IMR-90 (cell line): ENCODE measurements around the gene FGF21.

ENCODE experiments used
- CEBPB ChIP-seq: IDR thresholded peaks from 2 replicates; pipeline ENCODE4 v1.6.1; 2012; ENCODE audit warnings: low read depth, low read length, improper control_type of control experiment
- CHD1 ChIP-seq: IDR thresholded peaks from 2 replicates; pipeline ENCODE4 v1.6.1; 2012; ENCODE audit warnings: low read depth, low read length, improper control_type of control experiment
- MAFK ChIP-seq: IDR thresholded peaks from 2 replicates; pipeline ENCODE4 v1.6.1; 2012; ENCODE audit warnings: low read depth, low read length, improper control_type of control experiment
- MAZ ChIP-seq: IDR thresholded peaks from 2 replicates; pipeline ENCODE4 v1.6.1; 2012; ENCODE audit warnings: low read depth, mild to moderate bottlenecking, low read length, improper control_type of control experiment, moderate library complexity, borderline replicate concordance
- MXI1 ChIP-seq: IDR thresholded peaks from 2 replicates; pipeline ENCODE4 v1.6.1; 2012; ENCODE audit warnings: low read depth, mild to moderate bottlenecking, low read length, moderate library complexity, borderline replicate concordance
- NFE2L2 ChIP-seq: fragments of 150-350 bp; IDR thresholded peaks from 2 replicates; pipeline ENCODE4 v1.6.1; 2016; ENCODE audit warnings: low read depth, mild to moderate bottlenecking, low read length
- POLR2A ChIP-seq: IDR thresholded peaks from 2 replicates; pipeline ENCODE4 v1.6.1; 2012; ENCODE audit warnings: mild to moderate bottlenecking, low read depth, low read length
- RAD21 ChIP-seq: IDR thresholded peaks from 2 replicates; pipeline ENCODE4 v1.6.1; 2012; ENCODE audit warnings: low read length, improper control_type of control experiment
- RCOR1 ChIP-seq: IDR thresholded peaks from 2 replicates; pipeline ENCODE4 v1.6.1; 2012; ENCODE audit warnings: mild to moderate bottlenecking, low read length, improper control_type of control experiment; ENCODE audit not compliant: insufficient replicate concordance
- RFX5 ChIP-seq: IDR thresholded peaks from 2 replicates; pipeline ENCODE4 v1.8.0; 2012; ENCODE audit warnings: low read depth, mild to moderate bottlenecking, low read length, moderate library complexity
- SMC3 ChIP-seq: fragments of 150-350 bp; IDR thresholded peaks from 2 replicates; pipeline ENCODE4 v1.6.1; 2016; ENCODE audit warnings: low read depth, mild to moderate bottlenecking, antibody characterized with exemption, low read length, moderate library complexity
- TF ChIP-seq, protein P1 (sequence below): conservative IDR thresholded peaks from 2 replicates; pipeline ENCODE4 v1.5.1; 2012; ENCODE audit warnings: mild to moderate bottlenecking, low read depth, low read length, improper control_type of control experiment
- TF ChIP-seq, protein P2 (sequence below): fragments of 150-350 bp; IDR thresholded peaks from 2 replicates; pipeline ENCODE4 v1.6.1; 2017; ENCODE audit warnings: mild to moderate bottlenecking, antibody characterized with exemption, low read length, low read depth

DNA sequence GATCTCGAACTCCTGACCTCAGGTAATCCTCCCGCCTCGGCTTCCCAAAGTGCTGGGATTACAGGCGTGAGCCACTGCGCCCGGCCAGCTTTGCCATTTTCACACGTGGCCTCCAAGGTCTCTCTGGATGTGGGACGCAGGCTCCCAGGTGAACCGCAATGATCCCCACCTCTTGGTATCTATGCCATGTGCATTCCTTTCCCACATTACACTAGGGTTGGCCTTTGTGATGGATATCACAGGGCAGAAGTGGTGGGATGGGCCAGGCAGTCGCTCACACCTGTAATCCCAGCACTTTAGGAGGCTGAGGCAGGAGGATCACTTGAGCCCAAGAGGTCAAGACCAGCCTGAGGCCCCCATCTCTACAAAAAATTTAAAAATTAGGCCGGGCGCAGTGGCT lies 22.4 kb downstream of the FGF21 start:
- TF ChIP-seq POLR2A (no peak), CHD1 (no peak), MAFK (no peak), RFX5 (no peak), RAD21 (no peak), MAZ (no peak), CEBPB (no peak), MXI1 (no peak), SMC3 (no peak), RCOR1 (no peak), NFE2L2 (no peak)
- TF ChIP-seq, protein P1, sequence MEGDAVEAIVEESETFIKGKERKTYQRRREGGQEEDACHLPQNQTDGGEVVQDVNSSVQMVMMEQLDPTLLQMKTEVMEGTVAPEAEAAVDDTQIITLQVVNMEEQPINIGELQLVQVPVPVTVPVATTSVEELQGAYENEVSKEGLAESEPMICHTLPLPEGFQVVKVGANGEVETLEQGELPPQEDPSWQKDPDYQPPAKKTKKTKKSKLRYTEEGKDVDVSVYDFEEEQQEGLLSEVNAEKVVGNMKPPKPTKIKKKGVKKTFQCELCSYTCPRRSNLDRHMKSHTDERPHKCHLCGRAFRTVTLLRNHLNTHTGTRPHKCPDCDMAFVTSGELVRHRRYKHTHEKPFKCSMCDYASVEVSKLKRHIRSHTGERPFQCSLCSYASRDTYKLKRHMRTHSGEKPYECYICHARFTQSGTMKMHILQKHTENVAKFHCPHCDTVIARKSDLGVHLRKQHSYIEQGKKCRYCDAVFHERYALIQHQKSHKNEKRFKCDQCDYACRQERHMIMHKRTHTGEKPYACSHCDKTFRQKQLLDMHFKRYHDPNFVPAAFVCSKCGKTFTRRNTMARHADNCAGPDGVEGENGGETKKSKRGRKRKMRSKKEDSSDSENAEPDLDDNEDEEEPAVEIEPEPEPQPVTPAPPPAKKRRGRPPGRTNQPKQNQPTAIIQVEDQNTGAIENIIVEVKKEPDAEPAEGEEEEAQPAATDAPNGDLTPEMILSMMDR = no peak
- TF ChIP-seq, protein P2, sequence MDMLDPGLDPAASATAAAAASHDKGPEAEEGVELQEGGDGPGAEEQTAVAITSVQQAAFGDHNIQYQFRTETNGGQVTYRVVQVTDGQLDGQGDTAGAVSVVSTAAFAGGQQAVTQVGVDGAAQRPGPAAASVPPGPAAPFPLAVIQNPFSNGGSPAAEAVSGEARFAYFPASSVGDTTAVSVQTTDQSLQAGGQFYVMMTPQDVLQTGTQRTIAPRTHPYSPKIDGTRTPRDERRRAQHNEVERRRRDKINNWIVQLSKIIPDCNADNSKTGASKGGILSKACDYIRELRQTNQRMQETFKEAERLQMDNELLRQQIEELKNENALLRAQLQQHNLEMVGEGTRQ = no peak
